Type B pancreatic cell (in vitro differentiated cells): ENCODE measurements around the gene CA14. TPM values are rescaled to one million over a fixed set of nuclear protein-coding genes. Genes with fewer than 3 reads are reported as not detected.
"Not testable (repeated sequence)": the region's sequence is repeated elsewhere in the genome, so short reads cannot be mapped to it uniquely, and the experiment has no call there.

ENCODE experiments used
- DNase-seq: peaks from one replicate; pipeline ENCODE4 v3.0.0; 2021; ENCODE audit warnings: mixed read lengths; ENCODE audit not compliant: unreplicated experiment; ENCODE audit errors: extremely low spot score
- H3K27ac Mint-ChIP-seq: 2 replicates; pipeline ENCODE4 v1.8.0; 2021; ENCODE audit warnings: mild to moderate bottlenecking, mixed read lengths
- H3K27me3 Mint-ChIP-seq: 2 replicates; pipeline ENCODE4 v1.8.0; 2021; ENCODE audit warnings: mixed read lengths
- H3K36me3 Mint-ChIP-seq: 2 replicates; pipeline ENCODE4 v1.8.0; 2021; ENCODE audit warnings: mixed read lengths
- H3K4me1 Mint-ChIP-seq: one replicate; pipeline ENCODE4 v1.8.0; 2021; ENCODE audit warnings: mixed read lengths; ENCODE audit not compliant: unreplicated experiment
- H3K4me3 Mint-ChIP-seq: 2 replicates; pipeline ENCODE4 v1.8.0; 2021; ENCODE audit warnings: mild to moderate bottlenecking, mixed read lengths
- H3K9me3 Mint-ChIP-seq: 2 replicates; pipeline ENCODE4 v1.8.0; 2021; ENCODE audit warnings: mixed read lengths
- total RNA-seq: library from RNA; stranded (reverse); gene quantifications from 2 replicates; pipeline ENCODE4 v1.2.1, GENCODE V29; 2021; ENCODE audit warnings: low replicate concordance
- TF ChIP-seq, protein P1 (sequence below): fragments of 200-600 bp; sonication (generic); conservative IDR thresholded peaks from 2 replicates; pipeline ENCODE4 v1.5.0; 2021; ENCODE audit warnings: antibody characterized with exemption, mild to moderate bottlenecking

CA14 gene
- total RNA-seq, 1 donor from 2014 or later: 42.9 TPM

DNA sequence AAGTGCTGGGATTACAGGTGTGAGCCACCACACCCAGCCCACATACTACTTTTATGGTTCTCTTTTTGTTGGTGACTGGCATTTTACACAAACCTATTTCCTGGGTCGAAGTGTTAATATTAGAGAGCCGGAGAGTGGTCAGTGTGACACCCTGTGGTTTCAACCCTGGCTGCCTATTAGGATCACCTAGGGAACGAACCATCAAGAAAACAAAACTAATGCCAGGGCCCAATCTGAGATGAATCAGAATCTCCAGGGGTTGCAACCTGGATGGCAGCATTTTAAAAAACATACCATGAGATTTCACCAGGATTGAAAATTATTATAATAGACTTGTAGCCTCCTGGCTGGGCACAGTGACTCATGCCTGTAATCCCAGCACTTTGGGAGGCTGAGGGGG, 42.1 kb downstream of the CA14 start:
- Mint-ChIP-seq H3K27me3 (no peaks in the 10 kb centered on the region), H3K4me3 (no peak overlapping the region), H3K36me3 (peaks cover 25% of the 10 kb centered on the region), H3K9me3 (no peaks in the 10 kb centered on the region), H3K4me1 (peaks cover 6% of the 10 kb centered on the region), H3K27ac (no peak overlapping the region)
- TF ChIP-seq, protein P1, sequence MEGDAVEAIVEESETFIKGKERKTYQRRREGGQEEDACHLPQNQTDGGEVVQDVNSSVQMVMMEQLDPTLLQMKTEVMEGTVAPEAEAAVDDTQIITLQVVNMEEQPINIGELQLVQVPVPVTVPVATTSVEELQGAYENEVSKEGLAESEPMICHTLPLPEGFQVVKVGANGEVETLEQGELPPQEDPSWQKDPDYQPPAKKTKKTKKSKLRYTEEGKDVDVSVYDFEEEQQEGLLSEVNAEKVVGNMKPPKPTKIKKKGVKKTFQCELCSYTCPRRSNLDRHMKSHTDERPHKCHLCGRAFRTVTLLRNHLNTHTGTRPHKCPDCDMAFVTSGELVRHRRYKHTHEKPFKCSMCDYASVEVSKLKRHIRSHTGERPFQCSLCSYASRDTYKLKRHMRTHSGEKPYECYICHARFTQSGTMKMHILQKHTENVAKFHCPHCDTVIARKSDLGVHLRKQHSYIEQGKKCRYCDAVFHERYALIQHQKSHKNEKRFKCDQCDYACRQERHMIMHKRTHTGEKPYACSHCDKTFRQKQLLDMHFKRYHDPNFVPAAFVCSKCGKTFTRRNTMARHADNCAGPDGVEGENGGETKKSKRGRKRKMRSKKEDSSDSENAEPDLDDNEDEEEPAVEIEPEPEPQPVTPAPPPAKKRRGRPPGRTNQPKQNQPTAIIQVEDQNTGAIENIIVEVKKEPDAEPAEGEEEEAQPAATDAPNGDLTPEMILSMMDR: no peak
- no peak for DNase-seq

DNA sequence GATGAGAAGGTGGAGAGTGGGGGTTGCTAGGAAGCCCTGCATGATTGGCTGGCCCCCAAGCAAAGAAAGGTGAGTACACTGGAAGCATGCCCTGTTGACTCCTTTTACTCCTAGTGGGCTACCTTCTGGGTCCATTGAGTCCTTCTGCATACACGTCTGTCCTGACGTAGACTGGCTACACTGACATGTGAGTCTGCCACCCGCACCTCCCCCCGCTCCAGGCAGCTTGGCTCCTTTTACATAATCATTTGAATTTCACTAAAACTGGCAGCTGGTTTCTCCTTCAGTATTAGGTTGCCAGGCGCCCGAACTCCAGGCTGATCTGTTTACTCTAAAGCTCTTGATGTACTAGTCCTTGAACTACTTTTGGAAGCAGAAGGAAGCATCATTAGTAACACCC, 44.8 kb downstream of the CA14 start:
- peaks cover 19% of the 10 kb centered on the region for H3K36me3 Mint-ChIP-seq
- TF ChIP-seq, protein P1: no peak
- no peaks in the 10 kb centered on the region for H3K9me3 Mint-ChIP-seq
- no peak overlapping the region for H3K27ac Mint-ChIP-seq
- H3K4me1 Mint-ChIP-seq: no peaks in the 10 kb centered on the region
- H3K4me3 Mint-ChIP-seq: no peak overlapping the region
- no peaks in the 10 kb centered on the region for H3K27me3 Mint-ChIP-seq
- no peak for DNase-seq

DNA sequence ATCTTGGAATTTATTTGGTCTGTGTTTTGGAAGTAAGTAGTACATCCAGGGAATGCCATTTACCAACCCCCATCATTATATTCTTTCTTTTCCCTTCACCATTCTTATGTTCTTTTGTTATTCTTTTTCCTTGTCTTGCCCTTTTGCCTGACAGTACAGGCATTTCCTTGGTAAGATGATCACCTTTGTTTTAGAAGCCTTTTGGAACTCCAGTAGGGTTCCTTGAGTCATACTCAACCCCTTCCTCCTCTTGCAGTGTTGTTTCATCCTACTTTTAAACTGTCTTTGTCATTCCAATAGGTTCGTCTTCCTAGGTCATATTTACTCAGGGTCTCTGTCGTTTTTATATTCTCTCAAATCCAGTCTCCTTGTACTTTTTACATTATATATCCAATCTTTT, 45.3 kb downstream of the CA14 start:
- Mint-ChIP-seq H3K9me3 (no peaks in the 10 kb centered on the region), H3K4me3 (no peak overlapping the region), H3K27ac (no peak overlapping the region), H3K36me3 (peaks cover 21% of the 10 kb centered on the region), H3K4me1 (no peaks in the 10 kb centered on the region), H3K27me3 (no peaks in the 10 kb centered on the region)
- TF ChIP-seq, protein P1: no peak
- DNase-seq: no peak

DNA sequence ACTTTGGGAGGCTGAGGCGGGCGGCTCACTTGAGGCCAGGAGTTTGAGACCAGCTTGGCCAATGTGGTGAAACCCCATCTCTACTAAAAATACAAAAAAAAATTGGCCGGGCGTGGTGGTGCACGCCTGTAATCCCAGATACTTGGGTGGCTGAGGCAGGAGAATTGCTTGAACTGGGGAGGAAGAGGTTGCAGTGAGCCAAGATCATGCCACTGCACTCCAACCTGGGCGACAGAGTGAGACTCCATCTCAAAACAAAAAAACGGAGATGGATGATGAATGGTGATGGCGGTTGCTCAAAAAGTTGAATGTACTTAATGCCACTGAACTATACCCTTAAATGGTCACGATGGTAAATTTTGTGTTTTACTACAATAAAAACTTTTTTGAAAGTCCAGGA, 51.0 kb downstream of the CA14 start:
- H3K27ac Mint-ChIP-seq, H3K4me1 Mint-ChIP-seq: not testable (repeated sequence)

DNA sequence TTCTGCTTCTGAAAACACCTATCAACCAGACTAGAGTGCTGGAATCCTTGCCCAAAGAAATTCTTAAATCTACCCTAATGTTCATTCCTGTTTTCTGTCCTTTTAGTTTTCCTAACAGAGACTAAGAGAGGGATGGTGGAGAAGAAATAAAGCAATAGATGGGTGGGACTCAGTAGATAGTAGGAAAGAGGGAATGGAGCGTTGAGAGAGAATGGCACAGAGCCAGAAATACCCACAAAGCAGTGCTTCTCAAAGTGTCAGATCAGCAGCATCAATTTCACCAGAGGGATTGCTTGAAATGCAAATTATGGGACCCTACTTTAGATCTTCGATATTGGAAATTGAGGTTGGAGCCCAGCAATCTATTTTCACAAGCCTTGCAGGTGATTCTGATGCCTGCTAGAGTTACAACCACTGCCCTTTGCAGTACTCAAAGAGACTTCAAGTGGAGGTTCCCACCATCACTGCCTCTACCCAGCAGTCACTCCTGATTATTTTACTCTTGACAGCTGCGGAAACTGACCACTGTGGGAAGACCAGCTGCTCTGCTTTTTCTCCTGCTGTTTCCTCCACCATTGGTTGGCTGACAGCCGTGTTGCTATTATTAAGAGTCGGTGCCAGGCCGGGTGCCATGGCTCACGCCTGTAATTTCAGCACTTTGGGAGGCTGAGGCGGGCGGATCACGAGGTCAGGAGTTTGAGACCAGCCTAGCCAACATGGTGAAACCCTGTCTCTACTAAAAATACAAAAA, 52.4 kb downstream of the CA14 start:
- H3K4me3 Mint-ChIP-seq: no peak overlapping the region
- no peaks in the 10 kb centered on the region for H3K4me1 Mint-ChIP-seq
- DNase-seq: no peak
- TF ChIP-seq, protein P1: no peak
- no peaks in the 10 kb centered on the region for H3K9me3 Mint-ChIP-seq
- peaks cover 11% of the 10 kb centered on the region for H3K36me3 Mint-ChIP-seq
- no peaks in the 10 kb centered on the region for H3K27me3 Mint-ChIP-seq
- H3K27ac Mint-ChIP-seq: no peak overlapping the region

More for the DNA sequence above, 51.0 kb downstream of the CA14 start:
- not testable (repeated sequence) for H3K27me3 Mint-ChIP-seq, H3K9me3 Mint-ChIP-seq, DNase-seq, H3K4me3 Mint-ChIP-seq
- peaks cover 11% of the 10 kb centered on the region for H3K36me3 Mint-ChIP-seq

DNA sequence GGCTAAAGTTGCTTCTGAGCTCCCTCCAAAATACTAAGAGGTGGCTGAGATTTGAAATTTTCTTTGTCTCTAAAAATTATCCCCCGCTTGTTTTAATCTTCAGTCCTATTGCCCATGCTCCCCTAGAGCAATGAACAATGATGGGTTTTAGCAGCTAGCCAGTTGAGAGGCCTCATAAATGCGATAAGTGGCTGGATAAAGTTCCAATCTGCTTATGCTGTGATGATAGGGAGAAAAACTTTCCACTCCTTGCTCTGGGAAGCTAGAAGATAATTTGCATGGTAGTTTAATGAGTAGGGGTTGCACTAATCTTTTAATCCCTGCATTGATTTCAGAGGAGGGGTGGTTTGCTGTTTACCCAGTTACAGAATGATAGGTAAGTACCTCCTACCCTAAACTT, 54.2 kb downstream of the CA14 start:
- H3K36me3 Mint-ChIP-seq: peaks cover 7% of the 10 kb centered on the region
- TF ChIP-seq, protein P1: no peak
- no peak overlapping the region for H3K4me3 Mint-ChIP-seq
- no peaks in the 10 kb centered on the region for H3K4me1 Mint-ChIP-seq
- no peak overlapping the region for H3K27ac Mint-ChIP-seq
- H3K9me3 Mint-ChIP-seq: no peaks in the 10 kb centered on the region
- no peaks in the 10 kb centered on the region for H3K27me3 Mint-ChIP-seq
- DNase-seq: no peak

Other genes starting within 250 kb of the CA14 start
- gene OTUD7B, start 247.0 kb upstream of the CA14 start, total RNA-seq: 31.6 and 35.9 TPM in 2 replicates
- 25.9 and 41.5 TPM in 2 replicates for gene VPS45, start 190.0 kb upstream of the CA14 start, total RNA-seq
- 27.1 and 72.0 TPM in 2 replicates for gene PLEKHO1, start 107.9 kb upstream of the CA14 start, total RNA-seq
- gene ANP32E, start 21.7 kb upstream of the CA14 start, total RNA-seq: 26.8 and 71.9 TPM in 2 replicates
- gene APH1A, start 11.2 kb downstream of the CA14 start, total RNA-seq: 148 and 174 TPM in 2 replicates
- gene C1orf54, start 15.0 kb downstream of the CA14 start, total RNA-seq: 3.8 and 29.6 TPM in 2 replicates
- 1.4 and 5.1 TPM in 2 replicates for gene CIART, start 24.8 kb downstream of the CA14 start, total RNA-seq
- 81.7 and 84.4 TPM in 2 replicates for gene MRPS21, start 36.1 kb downstream of the CA14 start, total RNA-seq
- 52.5 and 70.2 TPM in 2 replicates for gene PRPF3, start 63.8 kb downstream of the CA14 start, total RNA-seq
- gene RPRD2, start 106.4 kb downstream of the CA14 start, total RNA-seq: 30.9 and 37.8 TPM in 2 replicates
- gene TARS2, start 229.6 kb downstream of the CA14 start, total RNA-seq: 30.2 and 36.6 TPM in 2 replicates